ENCODE measurements around the gene CNST. TPM values are rescaled to one million over a fixed set of nuclear protein-coding genes. Genes with fewer than 3 reads are reported as not detected.
A peak's percentile ranks its signal among the peaks of the same experiment; 100 is the strongest.
"Not testable (repeated sequence)": the region's sequence is repeated elsewhere in the genome, so short reads cannot be mapped to it uniquely, and the experiment has no call there.

CNST gene
- polyA plus RNA-seq, 1 donor, result 16.1 TPM

- Histone ChIP-seq H3K4me3 (ENCODE audit: low read length) (no peak overlapping the region), H3K27me3 (ENCODE audit: control insufficient read depth, insufficient read depth, low read length) (no peaks in the 10 kb centered on the region), H3K27ac (ENCODE audit: low read length) (no peak overlapping the region), H3K9me3 (ENCODE audit: control insufficient read depth, low read depth, low read length) (no peaks in the 10 kb centered on the region), H3K36me3 (ENCODE audit: control insufficient read depth, insufficient read depth, low read length) (peaks cover 7% of the 10 kb centered on the region), H3K4me1 (ENCODE audit: control insufficient read depth, insufficient read depth, low read length) (no peaks in the 10 kb centered on the region)
- no peak for DNase-seq
- no CpG with 5 or more reads among the region's 4 CpGs for WGBS (ENCODE audit: insufficient coverage, low lambda C conversion rate)
Observed at GRCh38 chr1:246618240-246618808, 52.1 kb downstream of the CNST start.

- Histone ChIP-seq H3K4me1 (ENCODE audit: control insufficient read depth, insufficient read depth, low read length) (no peaks in the 10 kb centered on the region), H3K4me3 (ENCODE audit: low read length) (no peak overlapping the region), H3K36me3 (ENCODE audit: control insufficient read depth, insufficient read depth, low read length) (peaks cover 17% of the 10 kb centered on the region), H3K27ac (ENCODE audit: low read length) (no peak overlapping the region), H3K27me3 (ENCODE audit: control insufficient read depth, insufficient read depth, low read length) (no peaks in the 10 kb centered on the region), H3K9me3 (ENCODE audit: control insufficient read depth, low read depth, low read length) (no peaks in the 10 kb centered on the region)
- WGBS (ENCODE audit: insufficient coverage, low lambda C conversion rate), result 80% methylated on average over 1 of the region's 8 CpGs
- DNase-seq, result no peak
Observed at GRCh38 chr1:246622035-246622652, 55.9 kb downstream of the CNST start.

- 100% methylated on average over 3 of the region's 5 CpGs for WGBS (ENCODE audit: insufficient coverage, low lambda C conversion rate)
Observed at GRCh38 chr1:246624091-246624490, 57.8 kb downstream of the CNST start.

GRCh38 chr1:246629030-246629429 is 62.8 kb downstream of the CNST start:
- peaks cover 16% of the 10 kb centered on the region for H3K36me3 ChIP-seq (ENCODE audit: control insufficient read depth, insufficient read depth, low read length)
- no peak overlapping the region for H3K27ac ChIP-seq (ENCODE audit: low read length)
- no CpG with 5 or more reads among the region's 2 CpGs for WGBS (ENCODE audit: insufficient coverage, low lambda C conversion rate)
- no peaks in the 10 kb centered on the region for H3K27me3 ChIP-seq (ENCODE audit: control insufficient read depth, insufficient read depth, low read length)
- DNase-seq, result no peak
- no peaks in the 10 kb centered on the region for H3K4me1 ChIP-seq (ENCODE audit: control insufficient read depth, insufficient read depth, low read length)
- no peak overlapping the region for H3K4me3 ChIP-seq (ENCODE audit: low read length)
- no peaks in the 10 kb centered on the region for H3K9me3 ChIP-seq (ENCODE audit: control insufficient read depth, low read depth, low read length)

More at GRCh38 chr1:246624091-246624490, 57.8 kb downstream of the CNST start:
- no peak for DNase-seq
- no peaks in the 10 kb centered on the region for H3K9me3 ChIP-seq (ENCODE audit: control insufficient read depth, low read depth, low read length)
- H3K27me3 ChIP-seq (ENCODE audit: control insufficient read depth, insufficient read depth, low read length), result no peaks in the 10 kb centered on the region
- H3K27ac ChIP-seq (ENCODE audit: low read length), result no peak overlapping the region
- no peak overlapping the region for H3K4me3 ChIP-seq (ENCODE audit: low read length)
- no peaks in the 10 kb centered on the region for H3K4me1 ChIP-seq (ENCODE audit: control insufficient read depth, insufficient read depth, low read length)
- peaks cover 21% of the 10 kb centered on the region for H3K36me3 ChIP-seq (ENCODE audit: control insufficient read depth, insufficient read depth, low read length)

- WGBS (ENCODE audit: insufficient coverage, low lambda C conversion rate), result no CpG with 5 or more reads among the region's 5 CpGs
- Histone ChIP-seq H3K27ac (ENCODE audit: low read length) (no peak overlapping the region), H3K4me1 (ENCODE audit: control insufficient read depth, insufficient read depth, low read length) (no peaks in the 10 kb centered on the region), H3K27me3 (ENCODE audit: control insufficient read depth, insufficient read depth, low read length) (no peaks in the 10 kb centered on the region), H3K9me3 (ENCODE audit: control insufficient read depth, low read depth, low read length) (no peaks in the 10 kb centered on the region), H3K4me3 (ENCODE audit: low read length) (no peak overlapping the region), H3K36me3 (ENCODE audit: control insufficient read depth, insufficient read depth, low read length) (peaks cover 15% of the 10 kb centered on the region)
- no peak for DNase-seq
Observed at GRCh38 chr1:246629976-246630375, 63.7 kb downstream of the CNST start.

GRCh38 chr1:246631426-246631825 is 65.2 kb downstream of the CNST start:
- Histone ChIP-seq H3K27me3 (ENCODE audit: control insufficient read depth, insufficient read depth, low read length) (no peaks in the 10 kb centered on the region), H3K4me3 (ENCODE audit: low read length) (no peak overlapping the region), H3K27ac (ENCODE audit: low read length) (no peak overlapping the region), H3K36me3 (ENCODE audit: control insufficient read depth, insufficient read depth, low read length) (peaks cover 14% of the 10 kb centered on the region), H3K9me3 (ENCODE audit: control insufficient read depth, low read depth, low read length) (no peaks in the 10 kb centered on the region), H3K4me1 (ENCODE audit: control insufficient read depth, insufficient read depth, low read length) (no peaks in the 10 kb centered on the region)
- WGBS (ENCODE audit: insufficient coverage, low lambda C conversion rate), result no CpG with 5 or more reads among the region's 1 CpG
- DNase-seq, result no peak

GRCh38 chr1:246632281-246633168 is 66.3 kb downstream of the CNST start:
- Histone ChIP-seq H3K36me3 (ENCODE audit: control insufficient read depth, insufficient read depth, low read length) (peaks cover 17% of the 10 kb centered on the region), H3K27ac (ENCODE audit: low read length) (peak overlapping the region; percentile 61)

GRCh38 chr1:246634659-246635058 is 68.4 kb downstream of the CNST start:
- WGBS (ENCODE audit: insufficient coverage, low lambda C conversion rate), result no CpG with 5 or more reads among the region's 26 CpGs
- not testable (repeated sequence) for H3K4me3 ChIP-seq (ENCODE audit: low read length); H3K9me3 ChIP-seq (ENCODE audit: control insufficient read depth, low read depth, low read length); DNase-seq; H3K27ac ChIP-seq (ENCODE audit: low read length); H3K4me1 ChIP-seq (ENCODE audit: control insufficient read depth, insufficient read depth, low read length); H3K27me3 ChIP-seq (ENCODE audit: control insufficient read depth, insufficient read depth, low read length)
- H3K36me3 ChIP-seq (ENCODE audit: control insufficient read depth, insufficient read depth, low read length), result peaks cover 30% of the 10 kb centered on the region

More at GRCh38 chr1:246632281-246633168, 66.3 kb downstream of the CNST start:
- H3K9me3 ChIP-seq (ENCODE audit: control insufficient read depth, low read depth, low read length), result no peaks in the 10 kb centered on the region
- no peak overlapping the region for H3K4me3 ChIP-seq (ENCODE audit: low read length)
- peak in 1 of 2 donors; percentile 68 for DNase-seq
- H3K27me3 ChIP-seq (ENCODE audit: control insufficient read depth, insufficient read depth, low read length), result no peaks in the 10 kb centered on the region
- WGBS (ENCODE audit: insufficient coverage, low lambda C conversion rate), result 100% methylated on average over 1 of the region's 13 CpGs
- no peaks in the 10 kb centered on the region for H3K4me1 ChIP-seq (ENCODE audit: control insufficient read depth, insufficient read depth, low read length)

GRCh38 chr1:246638941-246639655 is 72.8 kb downstream of the CNST start:
- no peak overlapping the region for H3K4me3 ChIP-seq (ENCODE audit: low read length)
- no peaks in the 10 kb centered on the region for H3K27me3 ChIP-seq (ENCODE audit: control insufficient read depth, insufficient read depth, low read length)
- no peak overlapping the region for H3K27ac ChIP-seq (ENCODE audit: low read length)
- H3K9me3 ChIP-seq (ENCODE audit: control insufficient read depth, low read depth, low read length), result no peaks in the 10 kb centered on the region
- no CpG with 5 or more reads among the region's 16 CpGs for WGBS (ENCODE audit: insufficient coverage, low lambda C conversion rate)
- H3K36me3 ChIP-seq (ENCODE audit: control insufficient read depth, insufficient read depth, low read length), result peaks cover 36% of the 10 kb centered on the region
- DNase-seq, result no peak
- H3K4me1 ChIP-seq (ENCODE audit: control insufficient read depth, insufficient read depth, low read length), result peaks cover 3% of the 10 kb centered on the region

GRCh38 chr1:246639732-246640131 is 73.5 kb downstream of the CNST start:
- Histone ChIP-seq H3K27me3 (ENCODE audit: control insufficient read depth, insufficient read depth, low read length) (no peaks in the 10 kb centered on the region), H3K4me1 (ENCODE audit: control insufficient read depth, insufficient read depth, low read length) (peaks cover 3% of the 10 kb centered on the region), H3K36me3 (ENCODE audit: control insufficient read depth, insufficient read depth, low read length) (peaks cover 40% of the 10 kb centered on the region), H3K27ac (ENCODE audit: low read length) (no peak overlapping the region), H3K4me3 (ENCODE audit: low read length) (no peak overlapping the region), H3K9me3 (ENCODE audit: control insufficient read depth, low read depth, low read length) (no peaks in the 10 kb centered on the region)
- WGBS (ENCODE audit: insufficient coverage, low lambda C conversion rate), result 80% methylated on average over 1 of the region's 9 CpGs
- DNase-seq, result peak in 1 of 2 donors; percentile 8
